ENCODE results near the gene PIGBOS1.
A peak's percentile ranks its signal among the peaks of the same experiment; 100 is the strongest.

PIGBOS1 gene, protein sequence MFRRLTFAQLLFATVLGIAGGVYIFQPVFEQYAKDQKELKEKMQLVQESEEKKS

DNA sequence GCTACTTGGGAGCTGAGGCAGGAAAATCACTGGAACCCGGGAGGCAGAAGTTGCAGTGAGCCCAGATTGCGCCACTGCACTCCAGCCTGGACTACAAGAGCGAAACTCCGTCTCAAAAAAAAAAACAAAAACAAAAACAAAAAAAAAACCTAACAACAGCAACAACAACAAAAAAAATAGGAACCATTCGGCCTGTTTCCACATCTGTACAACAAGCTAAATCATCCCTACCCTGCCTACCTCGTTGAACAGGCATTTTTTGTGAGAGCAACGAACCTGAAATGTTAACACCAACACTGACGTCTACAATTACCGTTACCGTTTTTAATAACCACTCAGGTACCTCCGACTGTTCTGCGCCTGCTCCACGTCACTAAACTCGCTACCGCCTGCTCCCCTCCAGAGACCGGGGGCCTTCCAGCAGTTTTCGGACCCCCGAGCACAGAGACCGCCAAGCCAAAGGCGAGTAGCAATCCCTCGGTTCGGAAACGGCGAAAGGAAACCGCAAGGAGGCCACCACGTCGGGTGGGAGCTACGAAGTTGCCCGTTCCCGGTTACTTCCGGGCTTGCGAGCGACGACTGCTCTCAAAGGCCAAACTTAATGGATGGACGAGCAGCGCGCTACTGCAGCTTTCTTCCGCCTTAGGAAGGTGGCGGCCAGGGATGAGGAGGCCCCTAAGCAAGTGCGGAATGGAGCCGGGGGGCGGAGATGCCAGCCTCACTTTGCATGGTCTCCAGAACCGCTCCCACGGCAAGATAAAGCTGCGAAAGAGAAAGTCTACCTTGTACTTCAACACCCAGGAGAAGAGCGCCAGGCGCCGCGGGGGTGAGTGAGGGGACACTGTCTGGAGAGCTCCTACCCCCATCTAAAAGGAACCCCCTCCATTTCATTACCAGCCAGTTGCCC lies at the start of gene PIGBOS1, which contains the start of gene PIGB:
Gene PIGBOS1 (minus strand): TSS at position 536 of the 907 bp plus-strand sequence. CDS start 1,331 bp downstream, outside the sequence.
Gene PIGB (plus strand): TSS at position 635 of the 907 bp plus-strand sequence. CDS start 29 bp downstream, at position 664.
- peak; percentile 33 for DNase-seq (ENCODE audit: low read depth, low spot score)

DNA sequence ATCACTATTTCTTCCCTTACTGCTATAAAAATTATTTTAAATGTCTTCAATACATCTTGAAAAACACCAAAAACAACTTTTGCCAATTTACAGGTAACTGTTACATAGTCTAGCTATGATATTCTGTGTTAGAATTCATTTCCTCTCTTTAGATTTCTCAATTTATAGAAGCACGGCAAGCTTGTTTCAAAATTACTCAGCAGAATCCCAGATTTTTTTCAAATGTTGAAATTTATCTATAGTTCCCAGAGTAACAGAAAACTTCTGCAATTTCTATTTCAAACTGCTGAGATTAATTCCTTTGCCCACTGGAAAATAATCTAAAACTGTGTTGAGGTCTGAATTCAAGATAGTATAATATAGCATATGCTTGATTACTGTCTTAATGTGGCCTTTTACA lies 48.1 kb upstream of the PIGBOS1 start:
- no peak overlapping the region for H3K27ac ChIP-seq
- no peak for DNase-seq (ENCODE audit: low read depth, low spot score)

More for the DNA sequence above, at the start of gene PIGBOS1, which contains the start of gene PIGB:
- peak within 1 kb of the TSS; percentile 69 for H3K27ac ChIP-seq

DNA sequence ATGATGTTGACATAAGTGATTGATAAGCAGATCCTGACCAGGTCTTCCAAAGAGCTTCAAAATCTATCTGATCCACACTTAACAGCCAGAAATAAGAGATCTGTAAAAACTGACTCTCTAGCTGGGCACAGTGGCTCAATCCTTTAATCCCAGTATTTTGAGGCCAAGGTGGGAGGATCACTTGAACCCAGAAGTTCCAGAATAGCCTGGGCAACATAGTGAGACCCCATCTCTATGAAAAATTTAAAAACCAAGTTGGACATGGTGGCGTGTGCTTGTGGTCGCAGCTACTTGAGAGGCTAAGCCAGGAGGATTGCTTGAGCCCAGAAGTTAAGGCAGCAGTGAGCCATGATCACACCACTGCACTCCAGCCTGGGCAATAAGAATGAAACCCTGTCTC lies 43.7 kb upstream of the PIGBOS1 start:
- no peak for DNase-seq (ENCODE audit: low read depth, low spot score)
- H3K27ac ChIP-seq: no peak overlapping the region

DNA sequence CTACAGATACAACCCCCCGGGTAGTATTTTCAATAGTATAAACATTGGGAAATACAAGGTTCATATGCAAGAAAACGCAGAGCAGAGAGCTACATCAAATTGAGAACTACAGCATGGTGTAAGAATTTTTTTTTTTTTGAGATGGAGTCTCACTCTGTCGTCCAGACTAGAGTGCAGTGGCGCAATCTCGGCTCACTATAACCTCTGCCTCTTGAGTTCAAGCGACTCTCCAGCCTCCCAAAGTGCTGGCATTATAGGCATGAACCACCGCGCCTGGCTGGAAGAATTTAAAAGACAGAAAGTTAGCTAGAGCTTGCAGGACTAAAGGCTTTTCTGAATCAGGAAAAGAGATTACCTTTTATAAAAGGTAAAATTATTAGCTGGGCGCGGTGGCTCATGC lies 42.1 kb upstream of the PIGBOS1 start:
- H3K27ac ChIP-seq: no peak overlapping the region
- DNase-seq (ENCODE audit: low read depth, low spot score): no peak

DNA sequence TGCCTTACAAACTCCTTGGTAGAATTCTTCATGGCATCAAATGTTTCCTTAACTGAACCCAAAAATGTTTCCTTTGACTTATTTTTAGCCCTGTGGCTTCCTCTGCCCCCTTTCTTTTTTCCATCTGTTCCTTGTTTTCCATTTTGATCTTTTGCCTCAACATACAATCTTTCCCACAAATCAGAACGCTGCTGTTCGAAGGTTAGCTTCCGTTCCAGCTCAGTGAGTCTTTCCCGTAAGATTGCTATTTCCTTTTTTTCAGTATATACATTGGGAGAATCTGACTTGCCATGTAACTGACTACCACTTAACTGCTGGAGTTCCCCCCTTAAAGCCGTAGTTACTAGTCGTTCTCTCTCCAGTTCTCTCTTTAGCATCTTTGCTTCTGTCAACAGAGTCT lies 41.3 kb upstream of the PIGBOS1 start:
- no peak for DNase-seq (ENCODE audit: low read depth, low spot score)

DNA sequence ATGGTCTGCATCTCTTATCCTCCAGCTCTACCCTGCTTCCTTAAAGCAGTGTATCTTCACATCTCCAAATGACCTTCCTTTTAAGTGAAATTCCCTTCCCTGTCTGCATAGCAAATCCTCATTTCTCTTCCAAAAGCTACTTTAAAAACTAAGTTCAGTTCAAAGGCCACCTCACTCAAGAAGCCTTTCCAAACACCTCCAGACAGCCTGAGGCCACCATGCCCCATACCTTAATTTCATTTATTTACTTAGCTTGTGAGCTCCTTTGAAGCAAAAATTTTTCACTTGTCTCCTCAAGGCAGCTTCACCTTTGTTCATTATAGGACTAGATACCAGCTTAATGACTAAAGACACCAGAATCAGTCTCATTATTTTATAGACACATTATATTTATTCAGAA lies 39.5 kb upstream of the PIGBOS1 start:
- DNase-seq (ENCODE audit: low read depth, low spot score): no peak
- no peak overlapping the region for H3K27ac ChIP-seq

More for the DNA sequence above, 41.3 kb upstream of the PIGBOS1 start:
- no peak overlapping the region for H3K27ac ChIP-seq

DNA sequence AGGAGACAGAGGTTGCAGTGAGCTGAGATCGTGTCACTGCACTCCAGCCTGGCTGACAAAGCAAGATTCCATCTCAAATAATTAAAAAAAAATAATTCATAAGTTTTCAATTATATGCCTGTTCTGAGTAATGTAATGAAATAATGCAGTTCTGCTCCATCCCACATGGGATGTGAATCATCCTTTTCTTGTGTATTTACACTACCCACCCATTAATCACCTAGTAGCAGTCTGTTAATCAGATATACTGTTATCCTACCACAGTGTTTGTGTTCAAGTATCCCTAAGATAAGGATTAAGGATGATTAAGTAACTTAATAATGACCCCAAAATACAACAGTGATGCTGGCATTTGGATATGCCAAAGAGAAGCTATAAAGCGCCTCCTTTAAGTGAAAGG lies 38.9 kb upstream of the PIGBOS1 start:
- DNase-seq (ENCODE audit: low read depth, low spot score): peak; percentile 6
- no peak overlapping the region for H3K27ac ChIP-seq

DNA sequence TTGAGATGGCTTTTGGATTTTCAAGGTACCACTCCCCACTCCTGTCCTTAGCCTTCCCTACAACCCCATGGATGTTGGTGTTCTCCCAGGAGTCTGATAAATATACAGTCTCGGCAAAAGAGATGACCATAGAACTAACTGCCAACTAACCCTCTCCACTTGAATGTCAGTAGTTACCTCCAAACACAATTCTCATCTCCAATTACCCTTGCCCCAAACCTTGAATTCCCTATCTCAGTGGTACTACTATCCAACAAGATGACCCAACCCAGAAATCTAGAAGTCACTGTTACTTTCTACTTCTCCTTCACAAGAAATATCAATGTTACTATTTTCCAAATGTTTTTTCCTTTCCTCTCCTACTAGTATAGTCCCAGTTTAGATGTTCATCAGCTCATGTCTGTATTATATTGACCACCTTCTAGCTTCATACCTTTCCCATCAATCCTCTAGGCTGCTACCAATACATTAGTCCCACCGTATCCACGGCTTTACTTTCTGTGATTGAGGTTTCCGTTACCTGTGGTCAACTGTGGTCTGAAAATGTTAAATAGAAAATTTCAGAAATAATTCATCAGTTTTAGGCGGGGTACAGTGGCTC lies 38.2 kb upstream of the PIGBOS1 start:
- no peak for DNase-seq (ENCODE audit: low read depth, low spot score)
- no peak overlapping the region for H3K27ac ChIP-seq

DNA sequence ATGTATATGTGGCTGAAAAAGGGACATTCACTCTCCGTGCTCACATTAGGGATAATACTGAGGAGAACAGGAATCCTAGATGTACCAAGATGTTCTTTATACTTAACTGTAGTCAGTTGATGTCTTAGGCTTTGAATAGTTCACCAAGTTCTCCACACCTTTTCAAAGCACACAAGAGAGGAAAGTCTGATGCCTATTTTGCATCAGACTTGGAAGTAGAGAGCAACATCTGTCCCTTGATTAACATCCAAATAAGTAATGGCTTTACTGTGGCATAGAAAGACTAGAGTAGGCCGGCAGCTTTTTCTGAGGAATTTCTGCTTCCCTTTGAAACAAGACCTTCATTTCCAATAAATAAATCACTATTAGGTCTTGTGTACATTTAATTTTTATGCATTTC lies 34.1 kb upstream of the PIGBOS1 start:
- H3K27ac ChIP-seq: no peak overlapping the region
- no peak for DNase-seq (ENCODE audit: low read depth, low spot score)

DNA sequence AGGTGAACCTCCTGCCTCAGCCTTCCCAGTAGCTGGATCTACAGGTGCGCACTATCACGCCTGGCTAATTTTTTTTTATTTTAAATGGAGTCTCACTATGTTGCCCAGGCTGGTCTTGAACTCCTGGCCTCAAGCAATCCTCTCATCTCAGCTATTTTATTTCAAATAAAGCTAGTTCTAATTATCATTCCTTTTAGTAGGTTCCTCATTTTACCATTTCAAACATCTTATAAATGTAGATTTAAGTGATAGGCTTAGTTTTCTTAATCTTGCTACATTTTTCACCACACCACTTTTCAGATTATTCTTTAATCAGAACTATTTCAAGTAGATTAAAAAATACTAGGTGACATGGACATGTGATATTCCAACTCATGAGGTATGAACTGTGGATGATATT lies 30.4 kb upstream of the PIGBOS1 start:
- no peak for DNase-seq (ENCODE audit: low read depth, low spot score)
- H3K27ac ChIP-seq: no peak overlapping the region

DNA sequence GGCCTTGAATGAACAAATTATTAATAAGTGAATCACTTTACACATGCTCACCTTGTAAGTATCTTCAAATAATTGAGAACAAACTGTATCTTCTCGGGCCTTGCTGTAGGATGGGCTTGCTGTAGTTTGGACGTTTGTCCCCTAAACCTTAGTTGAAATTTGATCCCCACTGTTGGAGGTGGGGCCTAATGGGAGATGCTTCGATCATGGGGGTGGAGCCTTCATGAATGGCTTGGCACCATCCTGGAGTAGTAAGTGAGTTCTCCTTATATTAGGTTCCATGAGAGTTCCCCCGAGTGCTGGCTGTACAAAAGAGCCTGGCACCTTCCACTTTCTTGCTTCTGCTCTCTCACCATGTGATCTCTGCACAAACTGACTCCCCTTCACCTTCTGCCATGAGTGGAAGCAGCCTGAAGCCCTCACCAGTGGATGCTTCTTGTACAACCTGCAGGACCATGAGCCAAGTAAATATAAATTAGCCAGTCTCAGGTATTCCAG lies 29.4 kb upstream of the PIGBOS1 start:
- DNase-seq (ENCODE audit: low read depth, low spot score): no peak
- no peak overlapping the region for H3K27ac ChIP-seq

DNA sequence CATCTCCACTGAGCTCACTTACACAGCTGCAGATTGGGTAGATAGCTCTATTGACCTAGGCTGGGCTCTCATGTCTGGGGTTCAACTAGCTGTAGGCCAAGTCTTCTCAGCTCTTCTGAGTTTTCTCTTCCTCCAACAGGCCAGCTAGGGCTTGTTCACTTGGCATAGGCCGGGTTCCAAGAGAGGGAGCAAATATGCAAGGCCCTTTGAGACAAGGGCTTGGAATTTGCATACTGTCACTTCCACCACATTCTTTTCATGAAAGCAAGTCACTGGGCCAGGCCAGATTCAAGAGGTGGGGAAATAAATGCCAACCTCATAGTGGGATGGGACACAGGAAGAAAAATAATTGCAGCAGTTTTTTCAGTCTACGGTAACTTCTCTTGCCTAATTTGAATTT lies 25.3 kb upstream of the PIGBOS1 start:
- DNase-seq (ENCODE audit: low read depth, low spot score): peak; percentile 26
- peak overlapping the region; percentile 69 for H3K27ac ChIP-seq

DNA sequence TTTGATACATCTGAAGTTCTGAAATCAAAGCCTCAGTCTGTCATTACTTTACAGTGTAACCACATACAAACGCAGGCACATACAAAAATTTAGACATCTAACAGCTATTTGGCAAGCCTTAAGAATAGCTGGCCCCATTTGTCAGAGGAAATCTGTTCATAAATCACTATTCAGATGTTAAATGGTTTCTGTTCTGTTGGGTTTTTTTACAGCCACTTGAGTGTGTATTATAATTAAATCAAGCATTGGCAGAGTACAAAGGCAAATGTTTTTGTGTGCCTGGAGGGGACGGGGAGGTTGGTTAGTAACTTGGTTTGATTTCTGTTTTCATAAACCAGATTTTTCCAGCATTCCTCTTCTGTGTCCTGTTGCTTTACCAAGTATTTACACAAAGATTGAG lies 24.2 kb upstream of the PIGBOS1 start:
- DNase-seq (ENCODE audit: low read depth, low spot score): no peak
- peak overlapping the region; percentile 69 for H3K27ac ChIP-seq

DNA sequence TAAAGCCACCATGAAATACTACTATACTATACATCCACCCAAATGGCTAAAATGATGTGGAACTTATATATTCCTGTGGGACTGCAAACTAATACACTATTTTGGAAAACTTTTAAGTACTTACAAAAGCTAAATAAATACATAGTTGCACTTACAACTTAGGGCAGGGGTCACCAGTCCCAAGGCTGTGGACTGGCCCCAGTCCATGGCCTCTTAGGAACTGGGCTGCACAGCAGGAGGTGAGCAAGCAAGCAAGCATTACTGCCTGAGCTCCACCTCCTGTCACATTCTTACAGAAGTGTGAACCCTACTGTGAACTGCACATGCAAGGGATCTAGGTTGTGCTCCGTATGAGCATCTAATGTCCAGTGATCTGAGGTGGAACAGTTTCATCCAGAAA lies 18.2 kb upstream of the PIGBOS1 start:
- DNase-seq (ENCODE audit: low read depth, low spot score): no peak

DNA sequence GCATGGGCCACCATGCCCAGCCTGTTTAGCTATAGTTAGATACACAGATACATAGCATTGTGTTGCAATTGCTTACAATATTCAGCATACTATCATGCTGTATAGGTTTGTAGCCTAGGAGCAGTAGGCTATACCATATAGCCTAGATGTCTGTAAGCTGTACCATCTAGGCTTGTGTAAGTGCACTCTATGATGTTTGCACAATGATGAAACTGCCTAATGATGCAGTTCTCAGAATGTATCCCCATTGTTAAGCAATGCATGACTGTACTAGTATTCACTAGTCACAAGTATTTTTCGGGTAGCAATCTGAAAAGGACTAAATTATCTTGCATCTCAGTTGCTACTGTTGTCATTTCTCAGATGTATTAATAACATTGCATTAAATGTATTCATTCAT lies 16.1 kb upstream of the PIGBOS1 start:
- peak overlapping the region; percentile 31 for H3K27ac ChIP-seq
- DNase-seq (ENCODE audit: low read depth, low spot score): peak; percentile 66

More for the DNA sequence above, 18.2 kb upstream of the PIGBOS1 start:
- no peak overlapping the region for H3K27ac ChIP-seq

DNA sequence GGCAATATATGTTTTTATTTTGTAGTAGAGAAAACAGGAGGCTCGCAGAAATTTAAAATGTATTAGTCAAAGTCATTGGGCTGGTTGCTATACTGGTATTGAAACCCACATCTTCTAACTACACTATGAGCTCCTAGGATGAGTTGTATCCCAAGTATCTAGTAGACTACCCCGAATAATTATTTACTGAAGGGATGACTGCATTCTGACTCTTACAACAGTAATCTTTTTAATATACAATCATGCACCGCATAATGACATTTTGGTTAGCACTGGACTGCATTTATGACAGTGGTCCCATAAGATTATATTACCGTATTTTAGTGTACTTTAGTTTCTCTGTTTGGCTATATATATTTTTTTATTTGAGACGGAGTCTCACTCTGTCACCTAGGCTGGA lies 15.4 kb upstream of the PIGBOS1 start:
- H3K27ac ChIP-seq: peak overlapping the region; percentile 31
- no peak for DNase-seq (ENCODE audit: low read depth, low spot score)

DNA sequence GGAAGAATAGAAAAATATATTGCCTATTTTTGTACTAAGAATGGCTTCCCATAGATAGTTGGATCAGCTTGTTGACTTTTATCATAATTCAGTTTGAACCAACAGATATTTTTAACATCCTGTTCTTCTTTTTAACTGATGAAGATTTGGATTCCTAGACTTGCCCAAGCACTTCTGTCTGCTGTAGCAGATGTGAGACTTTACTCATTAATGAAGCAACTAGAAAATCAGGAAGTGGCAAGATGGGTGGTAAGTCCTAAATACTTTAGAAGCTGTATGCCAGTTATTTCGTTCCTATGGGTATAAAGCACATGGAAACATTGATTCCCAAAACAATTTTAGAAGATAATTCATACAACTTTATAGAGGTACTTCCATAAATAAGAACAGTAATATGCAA lies 8.5 kb upstream of the PIGBOS1 start:
- no peak for DNase-seq (ENCODE audit: low read depth, low spot score)
- H3K27ac ChIP-seq: no peak overlapping the region

DNA sequence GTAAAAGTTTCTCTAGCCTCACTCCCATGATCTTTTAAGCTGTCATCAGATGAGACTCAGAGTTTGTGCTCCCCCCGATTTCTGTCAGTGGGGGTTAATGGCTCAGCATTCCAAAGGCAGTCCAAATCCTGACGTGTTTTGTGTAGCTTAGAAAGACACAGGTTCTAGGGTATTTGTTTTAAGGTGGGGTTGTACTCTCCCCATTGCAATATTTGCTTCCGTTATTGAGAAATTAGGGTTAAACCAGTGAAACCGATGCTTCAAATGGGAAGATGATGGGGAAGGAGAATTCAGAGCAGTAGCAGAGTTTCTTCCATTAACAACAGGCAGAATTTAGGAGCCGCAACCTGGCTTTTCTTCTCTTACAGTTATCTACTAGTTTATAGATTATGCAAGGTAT lies 3.5 kb upstream of the PIGBOS1 start:
- no peak for DNase-seq (ENCODE audit: low read depth, low spot score)
- H3K27ac ChIP-seq: no peak overlapping the region

DNA sequence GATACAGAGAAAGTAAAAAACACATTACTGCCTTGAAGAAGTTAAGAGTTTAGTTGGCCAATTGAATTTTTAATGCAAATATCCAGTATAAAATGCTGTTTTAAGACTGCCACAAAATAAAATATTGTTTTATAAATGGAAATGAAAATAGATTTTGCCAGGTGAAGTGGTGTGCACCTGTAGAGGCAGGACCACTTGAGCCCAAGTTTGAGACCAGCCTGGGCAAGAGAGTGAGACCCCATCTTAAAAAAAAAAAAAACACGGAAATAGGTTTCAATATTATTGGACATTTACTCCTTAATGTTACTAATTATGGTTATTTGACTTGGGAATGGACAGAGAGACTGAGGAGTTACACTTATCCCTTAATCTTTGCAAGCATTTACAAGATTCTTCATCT lies 2.0 kb upstream of the PIGBOS1 start:
- DNase-seq (ENCODE audit: low read depth, low spot score): no peak
- no peak overlapping the region for H3K27ac ChIP-seq

DNA sequence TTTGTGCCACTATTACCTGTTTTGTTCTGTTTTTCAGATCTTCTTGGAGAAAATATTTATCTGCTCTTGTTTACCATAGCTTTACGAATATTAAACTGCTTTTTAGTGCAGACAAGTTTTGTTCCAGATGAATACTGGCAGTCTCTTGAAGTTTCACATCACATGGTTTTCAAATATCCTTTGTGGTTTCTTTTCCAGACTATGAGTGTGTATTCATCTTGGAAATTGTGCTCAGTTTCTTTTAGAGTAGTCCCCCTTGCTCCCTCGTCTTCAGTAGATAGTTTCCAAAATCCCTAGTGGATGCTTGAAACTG lies 1.3 kb upstream of the PIGBOS1 start:
- H3K27ac ChIP-seq: no peak overlapping the region

DNA sequence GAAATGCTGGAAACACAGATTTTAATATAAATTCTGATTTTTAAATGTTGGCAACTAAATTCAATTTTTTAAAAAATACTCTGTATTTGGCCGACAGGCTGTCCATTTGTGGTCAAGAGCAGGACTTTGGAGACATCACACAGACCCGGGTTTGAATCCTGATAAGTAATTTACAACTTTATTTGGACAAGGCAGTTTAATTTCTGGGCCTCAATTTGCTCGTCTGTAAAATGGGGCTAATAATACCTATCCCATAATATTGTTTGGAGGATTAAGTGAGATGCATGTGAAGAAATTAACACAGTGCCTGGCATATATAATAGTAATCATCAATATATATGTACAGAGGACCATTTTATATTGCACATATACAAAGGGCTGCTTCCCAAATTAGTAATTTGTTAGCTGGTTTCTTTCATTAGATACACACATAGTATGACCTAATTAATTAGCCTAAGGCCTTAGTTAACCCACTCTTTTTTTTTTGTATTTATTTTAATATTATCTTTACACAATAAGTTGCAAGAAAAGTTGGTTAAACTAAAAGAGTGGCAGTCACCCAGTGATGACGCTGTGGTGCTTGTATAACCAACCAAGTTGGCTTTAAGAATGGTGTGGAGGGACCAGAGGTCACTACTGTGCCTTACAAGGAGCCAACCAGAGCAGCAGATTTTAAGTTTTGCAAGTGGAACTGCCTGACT lies 764 bp upstream of the PIGBOS1 start:
- peak overlapping the region; percentile 69 for H3K27ac ChIP-seq
- no peak for DNase-seq (ENCODE audit: low read depth, low spot score)

More for the DNA sequence above, 1.3 kb upstream of the PIGBOS1 start:
- no peak for DNase-seq (ENCODE audit: low read depth, low spot score)

Data from epithelial cell of prostate (primary cell).